Measurements from ENCODE around the gene TOM1L1.

The TOM1L1 gene

GRCh38 chr17:54864070-54864469 lies 36.6 kb upstream of the TOM1L1 start:
- Histone ChIP-seq H3K27ac (ENCODE audit: extremely low read depth, low read depth, low read length) (no peak overlapping the region), H3K9me3 (ENCODE audit: control insufficient read depth, insufficient read depth, low read depth, low read length) (no peaks in the 10 kb centered on the region), H3K36me3 (ENCODE audit: control insufficient read depth in 2 of 2, insufficient read depth in 1 of 2, low read length in 2 of 2) (no peaks in the 10 kb centered on the region), H3K4me1 (ENCODE audit: control insufficient read depth, insufficient read depth, low read length) (no peaks in the 10 kb centered on the region), H3K4me3 (ENCODE audit: low read depth, low read length) (no peak overlapping the region)
- POLR2A ChIA-PET = no interaction called here
- CTCF ChIA-PET = no interaction called here
- TF ChIP-seq ZNF660 (tag by site-specific recombination; IDR thresholded peaks at IDR 0.05) (no peak), ZNF513 (tag by site-specific recombination; IDR thresholded peaks at IDR 0.05) (no peak)

- no peak overlapping the region for H3K27ac ChIP-seq (ENCODE audit: extremely low read depth, low read depth, low read length)
- CTCF ChIA-PET = no interaction called here
- POLR2A ChIA-PET = no interaction called here
- TF ChIP-seq ZNF174 (tag by site-specific recombination; IDR thresholded peaks at IDR 0.05) = no peak
- no peak for TF ChIP-seq MYNN (tag by site-specific recombination; IDR thresholded peaks at IDR 0.05; ENCODE audit: borderline replicate concordance)
- no peak for TF ChIP-seq TRIM28 (IDR thresholded peaks at IDR 0.05; ENCODE audit: borderline replicate concordance, low read length)
- no peak for TF ChIP-seq ZNF76 (tag by site-specific recombination; IDR thresholded peaks at IDR 0.05; ENCODE audit: borderline replicate concordance, low read depth)
- no peak for TF ChIP-seq MEIS1 (CRISPR knock-in tag; IDR thresholded peaks at IDR 0.05; ENCODE audit: borderline replicate concordance)
- TF ChIP-seq ZNF645 (tag by site-specific recombination; IDR thresholded peaks at IDR 0.05) = no peak
- no peak for TF ChIP-seq ZNF837 (tag by site-specific recombination; IDR thresholded peaks at IDR 0.05)
- no peak for TF ChIP-seq ZNF561 (tag by site-specific recombination; IDR thresholded peaks at IDR 0.05; ENCODE audit: borderline replicate concordance)
- no peak for TF ChIP-seq ZNF423 (tag by site-specific recombination; IDR thresholded peaks at IDR 0.05)
- H3K4me3 ChIP-seq (ENCODE audit: low read depth, low read length) = no peak overlapping the region
- no peaks in the 10 kb centered on the region for H3K9me3 ChIP-seq (ENCODE audit: control insufficient read depth, insufficient read depth, low read depth, low read length)
- H3K4me1 ChIP-seq (ENCODE audit: control insufficient read depth, insufficient read depth, low read length) = no peaks in the 10 kb centered on the region
- H3K36me3 ChIP-seq (ENCODE audit: control insufficient read depth in 2 of 2, insufficient read depth in 1 of 2, low read length in 2 of 2) = no peaks in the 10 kb centered on the region
Observed at GRCh38 chr17:54864636-54865356, 35.9 kb upstream of the TOM1L1 start.

GRCh38 chr17:54867634-54868033 lies 33.0 kb upstream of the TOM1L1 start:
- Histone ChIP-seq H3K4me3 (ENCODE audit: low read depth, low read length) (no peak overlapping the region), H3K36me3 (ENCODE audit: control insufficient read depth in 2 of 2, insufficient read depth in 1 of 2, low read length in 2 of 2) (no peaks in the 10 kb centered on the region), H3K27ac (ENCODE audit: extremely low read depth, low read depth, low read length) (no peak overlapping the region), H3K4me1 (ENCODE audit: control insufficient read depth, insufficient read depth, low read length) (no peaks in the 10 kb centered on the region), H3K9me3 (ENCODE audit: control insufficient read depth, insufficient read depth, low read depth, low read length) (no peaks in the 10 kb centered on the region)
- CTCF ChIA-PET = interaction anchor here (0.6 kb wide), 1 partner anchor 41 kb away, joined by 3 read pairs; no protein-coding TSS in a partner anchor
- POLR2A ChIA-PET = no interaction called here
- TF ChIP-seq ZNF221 (tag by site-specific recombination; IDR thresholded peaks at IDR 0.05; ENCODE audit: borderline replicate concordance) = no peak
- no peak for TF ChIP-seq MZF1 (tag by site-specific recombination; IDR thresholded peaks at IDR 0.05; ENCODE audit: borderline replicate concordance)
- no peak for TF ChIP-seq ZNF473 (tag by site-specific recombination; IDR thresholded peaks at IDR 0.05)
- TF ChIP-seq ZBTB26 (tag by site-specific recombination; optimal IDR thresholded peaks at IDR 0.05) = no peak
- TF ChIP-seq ZFP41 (tag by site-specific recombination; IDR thresholded peaks at IDR 0.05; ENCODE audit: borderline replicate concordance) = no peak
- no peak for TF ChIP-seq ZNF76 (tag by site-specific recombination; IDR thresholded peaks at IDR 0.05; ENCODE audit: borderline replicate concordance, low read depth)
- no peak for TF ChIP-seq ZNF580 (tag by site-specific recombination; IDR thresholded peaks at IDR 0.05)
- no peak for TF ChIP-seq ZNF548 (tag by site-specific recombination; IDR thresholded peaks at IDR 0.05)
- TF ChIP-seq ZNF560 (tag by site-specific recombination; IDR thresholded peaks at IDR 0.05; ENCODE audit: borderline replicate concordance) = no peak
- TF ChIP-seq PATZ1 (tag by site-specific recombination; IDR thresholded peaks at IDR 0.05) = no peak
- no peak for TF ChIP-seq ZNF362 (tag by site-specific recombination; IDR thresholded peaks at IDR 0.05)
- TF ChIP-seq GLIS1 (tag by site-specific recombination; IDR thresholded peaks at IDR 0.05) = no peak
